Measurements from ENCODE around the gene LMTK3. TPM values are rescaled to one million over a fixed set of nuclear protein-coding genes. Genes with fewer than 3 reads are reported as not detected.

Gene LMTK3
- polyA plus RNA-seq, 3 donors = 1.8 to 3.8 (median 3.6) TPM

GRCh38 chr19:48512504-48513288 is 1.1 kb upstream of the LMTK3 start:
- no peak for DNase-seq (ENCODE audit: extremely low read depth in 1 of 11, low read depth in 9 of 11, low spot score in 4 of 11)

- DNase-seq (ENCODE audit: extremely low read depth in 1 of 11, low read depth in 9 of 11, low spot score in 4 of 11) = no peak
Observed at GRCh38 chr19:48511321-48511731, 309 bp downstream of the LMTK3 start.

DNA sequence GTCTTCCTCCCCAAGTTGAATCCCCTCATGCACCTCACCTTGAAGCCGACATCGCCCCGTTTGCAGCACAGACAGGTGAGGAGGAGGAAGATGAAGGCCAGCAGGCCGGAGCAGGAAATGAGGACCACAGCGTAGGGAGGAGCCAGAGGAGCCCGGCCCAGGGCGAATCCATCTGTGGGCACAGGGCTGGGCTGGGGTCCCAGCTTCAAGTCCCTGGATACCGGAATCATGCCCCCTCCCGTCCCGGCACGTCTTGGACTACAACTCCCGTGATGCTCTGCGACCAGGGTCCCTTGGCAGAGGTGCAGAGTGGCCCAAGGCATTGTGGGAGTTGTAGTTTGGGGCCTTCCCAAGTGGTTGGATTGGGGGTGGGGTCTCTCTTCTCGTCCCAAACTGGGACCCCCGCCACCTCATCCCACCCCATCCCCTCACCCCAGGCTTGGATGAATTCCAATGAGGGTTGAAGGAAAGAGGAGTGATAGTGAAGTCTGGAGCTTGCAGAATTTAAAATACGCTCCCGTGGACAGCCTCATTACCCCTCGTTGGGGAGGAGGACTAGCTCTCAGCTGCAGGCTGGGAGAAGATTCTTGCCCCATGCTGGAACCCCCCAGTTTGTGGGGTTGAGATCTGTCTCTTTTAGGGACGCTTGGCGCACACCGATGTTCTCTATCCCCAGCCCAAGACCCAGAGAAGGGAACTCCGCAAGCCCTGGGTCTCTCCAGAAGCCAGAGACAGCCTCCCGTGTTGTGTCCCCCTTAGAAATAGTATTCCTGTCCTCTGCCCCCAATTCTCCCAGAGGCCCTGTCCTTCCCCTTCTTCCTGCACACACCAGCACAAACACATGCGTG is 990 bp downstream of the LMTK3 start:
- DNase-seq (ENCODE audit: extremely low read depth in 1 of 11, low read depth in 9 of 11, low spot score in 4 of 11) = no peak

GRCh38 chr19:48509467-48510194 is 2.0 kb downstream of the LMTK3 start:
- no peak for DNase-seq (ENCODE audit: extremely low read depth in 1 of 11, low read depth in 9 of 11, low spot score in 4 of 11)

- DNase-seq (ENCODE audit: extremely low read depth in 1 of 11, low read depth in 9 of 11, low spot score in 4 of 11) = no peak
Observed at GRCh38 chr19:48508729-48509411, 2.8 kb downstream of the LMTK3 start.

DNA sequence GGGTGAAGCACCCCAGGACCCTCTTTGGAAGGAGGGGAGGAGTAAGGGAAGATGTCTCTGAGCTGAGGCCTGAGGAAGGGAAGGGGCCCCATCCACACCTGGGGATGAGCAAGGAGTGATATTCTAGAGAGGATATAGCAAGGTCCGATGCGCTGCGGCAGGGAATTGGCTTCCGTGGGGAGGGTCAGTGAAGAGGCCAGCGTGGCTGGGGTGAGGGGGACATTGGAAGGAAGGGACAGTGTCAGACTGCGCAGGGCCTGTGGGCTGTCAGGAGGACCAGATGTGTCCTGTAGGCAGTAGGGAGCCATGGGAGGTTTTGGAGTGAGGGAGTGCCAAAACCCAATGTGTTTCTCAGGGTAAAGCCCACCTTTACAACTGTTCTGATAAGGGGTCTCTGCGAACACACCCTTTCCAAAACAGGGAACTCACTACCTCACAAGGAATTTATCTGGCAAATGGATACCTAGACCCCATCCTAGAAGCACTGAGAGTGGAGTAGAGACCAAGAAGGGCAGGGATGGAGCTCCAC is 3.7 kb downstream of the LMTK3 start:
- no peak for DNase-seq (ENCODE audit: extremely low read depth in 1 of 11, low read depth in 9 of 11, low spot score in 4 of 11)

DNA sequence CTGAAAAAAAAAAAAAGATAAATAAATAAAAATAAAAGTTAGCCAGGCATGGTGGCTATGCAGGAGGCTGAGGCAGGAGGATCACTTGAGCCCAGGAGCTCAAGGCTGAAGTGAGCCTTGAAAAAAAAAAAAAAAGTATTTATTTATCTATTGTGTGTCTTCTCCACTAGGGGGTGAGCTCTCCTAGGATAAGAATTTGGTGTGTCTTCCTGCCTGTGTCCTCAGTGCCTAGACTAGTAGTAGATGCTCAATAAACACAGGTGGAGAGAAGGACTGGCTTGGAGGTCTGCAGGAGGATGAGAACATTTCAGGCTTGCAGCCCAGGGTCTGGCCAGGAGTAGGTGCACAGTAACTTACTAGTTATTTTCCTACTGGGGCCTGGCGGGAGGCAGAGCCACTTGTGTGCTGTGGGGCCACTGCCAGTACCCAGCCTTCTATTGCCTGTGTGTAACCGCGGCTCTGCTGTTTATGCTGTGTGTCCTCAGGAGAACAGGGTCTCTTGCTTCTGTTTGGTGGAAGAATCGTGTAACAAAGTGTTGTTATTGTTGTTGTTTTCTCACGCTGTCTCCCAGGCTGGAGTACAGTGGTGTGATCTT is 5.4 kb downstream of the LMTK3 start:
- DNase-seq (ENCODE audit: extremely low read depth in 1 of 11, low read depth in 9 of 11, low spot score in 4 of 11) = no peak

- DNase-seq (ENCODE audit: extremely low read depth in 1 of 11, low read depth in 9 of 11, low spot score in 4 of 11) = no peak
Observed at GRCh38 chr19:48502350-48503018, 9.2 kb downstream of the LMTK3 start.

DNA sequence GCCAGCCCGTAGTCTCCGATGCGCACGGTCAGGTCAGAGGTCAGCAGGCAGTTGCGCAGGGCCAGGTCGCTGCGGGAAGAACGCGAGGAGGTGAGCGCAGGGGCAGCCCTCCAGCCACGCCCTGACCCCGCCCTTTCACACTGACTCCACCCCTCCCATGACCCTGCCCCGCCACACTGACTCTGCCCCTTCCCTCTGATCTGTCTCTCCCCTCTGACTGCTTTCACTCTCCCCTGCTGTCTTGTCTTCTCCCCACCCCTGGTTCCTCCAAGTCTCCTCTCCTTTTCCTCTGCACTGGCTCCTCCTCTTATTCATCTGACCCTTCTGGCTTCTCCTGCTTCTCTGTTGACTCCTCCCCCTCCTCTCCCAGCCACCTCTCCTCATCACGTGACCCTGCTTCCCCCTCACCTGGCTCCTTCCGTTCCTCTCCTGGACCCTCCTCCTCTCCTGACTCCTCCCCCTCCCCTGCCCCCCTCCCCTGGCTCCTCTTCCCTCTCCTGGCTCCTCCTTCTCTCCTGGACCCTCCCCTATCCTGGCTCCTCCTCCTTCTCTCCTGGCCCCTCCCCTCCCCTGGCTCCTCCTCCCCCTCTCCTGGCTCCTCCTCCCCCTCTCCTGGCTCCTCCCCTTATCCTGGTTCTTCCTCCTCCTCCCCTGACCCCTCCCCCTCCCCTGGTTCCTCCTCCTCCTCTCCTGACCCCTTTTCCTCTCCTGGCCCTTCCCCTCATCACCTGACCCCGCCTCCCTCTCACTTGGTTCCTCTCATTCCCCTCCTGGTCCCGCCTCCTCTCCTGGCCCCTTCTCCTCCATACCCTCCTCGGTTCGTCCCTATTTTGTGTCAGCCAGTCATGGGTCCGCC is 9.9 kb downstream of the LMTK3 start:
- peak in 9 of 11 donors; percentile 64 to 93 (median 80) for DNase-seq (ENCODE audit: extremely low read depth in 1 of 11, low read depth in 9 of 11, low spot score in 4 of 11)

DNA sequence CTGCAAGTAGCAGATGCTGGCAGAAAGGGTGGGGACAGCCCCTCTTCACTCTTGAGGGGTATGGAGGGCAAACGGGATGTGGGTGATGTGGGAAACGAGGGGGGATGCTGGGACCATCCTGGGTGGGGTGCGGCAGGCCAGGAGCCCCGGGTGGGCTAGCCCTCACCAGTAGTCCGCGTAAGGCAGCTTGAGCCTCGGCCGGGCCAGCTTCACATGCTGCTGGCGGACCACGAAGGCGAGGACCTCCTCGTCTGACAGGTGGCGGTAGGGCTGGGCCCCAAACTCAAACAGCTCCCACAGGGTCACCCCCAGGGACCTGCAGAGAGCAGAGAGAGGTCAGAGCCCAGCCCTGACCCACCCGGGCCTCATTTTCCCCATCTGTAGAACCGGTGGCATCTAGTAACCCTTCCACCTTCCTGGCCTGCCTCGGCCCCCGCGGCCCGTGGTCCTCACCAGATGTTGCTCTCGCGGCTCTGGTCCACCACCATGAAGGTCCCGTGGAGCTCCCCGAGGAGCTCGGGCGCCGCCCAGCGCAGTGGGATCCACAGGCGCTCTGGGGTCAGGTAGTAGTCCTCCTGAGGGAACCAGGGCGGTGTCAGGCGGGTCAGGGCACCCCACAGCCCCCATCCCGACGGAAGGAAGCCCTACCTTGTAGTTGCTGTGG is 10.7 kb downstream of the LMTK3 start:
- DNase-seq (ENCODE audit: extremely low read depth in 1 of 11, low read depth in 9 of 11, low spot score in 4 of 11) = no peak

DNA sequence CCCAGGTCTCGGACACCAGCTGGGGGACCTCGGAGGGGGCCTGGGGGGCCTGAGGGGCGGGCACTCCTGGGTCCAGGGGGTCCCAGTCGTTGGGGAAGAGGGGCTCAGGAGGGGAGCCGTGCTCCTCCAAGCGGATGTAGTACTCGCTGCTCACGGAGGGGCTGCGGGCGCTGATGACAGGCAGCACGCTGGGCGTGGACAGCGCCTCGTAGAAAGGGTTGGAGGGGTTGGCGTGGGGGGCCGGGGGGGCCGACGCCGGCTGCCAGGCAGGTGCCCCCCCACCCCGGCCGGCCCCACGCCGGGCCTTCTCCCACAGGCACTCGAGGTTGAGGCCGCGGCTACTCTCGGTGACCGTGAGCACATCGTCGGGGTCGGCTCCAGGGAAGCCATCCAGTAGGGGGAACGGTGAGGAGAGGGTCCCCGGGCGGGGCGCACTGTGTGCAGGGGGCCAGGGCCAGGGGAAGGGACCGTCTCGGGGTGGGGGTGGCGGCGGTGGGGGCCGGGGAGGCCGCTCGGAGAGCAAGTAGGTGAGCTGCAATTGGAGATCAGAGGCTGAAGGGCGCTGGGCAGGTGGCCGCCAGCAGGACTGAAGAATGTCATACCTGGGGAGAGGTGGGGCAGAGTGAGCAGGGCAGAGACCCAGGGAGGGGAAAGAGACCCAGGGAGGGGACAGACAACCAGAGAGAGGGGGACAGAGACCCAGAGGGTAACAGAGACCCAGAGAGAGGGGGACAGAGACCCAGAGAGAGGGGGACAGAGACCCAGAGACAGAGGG is 12.1 kb downstream of the LMTK3 start:
- no peak for DNase-seq (ENCODE audit: extremely low read depth in 1 of 11, low read depth in 9 of 11, low spot score in 4 of 11)

- DNase-seq (ENCODE audit: extremely low read depth in 1 of 11, low read depth in 9 of 11, low spot score in 4 of 11) = no peak
Observed at GRCh38 chr19:48498595-48499311, 12.9 kb downstream of the LMTK3 start.

- DNase-seq (ENCODE audit: extremely low read depth in 1 of 11, low read depth in 9 of 11, low spot score in 4 of 11) = no peak
Observed at GRCh38 chr19:48497728-48498594, 13.7 kb downstream of the LMTK3 start.

DNA sequence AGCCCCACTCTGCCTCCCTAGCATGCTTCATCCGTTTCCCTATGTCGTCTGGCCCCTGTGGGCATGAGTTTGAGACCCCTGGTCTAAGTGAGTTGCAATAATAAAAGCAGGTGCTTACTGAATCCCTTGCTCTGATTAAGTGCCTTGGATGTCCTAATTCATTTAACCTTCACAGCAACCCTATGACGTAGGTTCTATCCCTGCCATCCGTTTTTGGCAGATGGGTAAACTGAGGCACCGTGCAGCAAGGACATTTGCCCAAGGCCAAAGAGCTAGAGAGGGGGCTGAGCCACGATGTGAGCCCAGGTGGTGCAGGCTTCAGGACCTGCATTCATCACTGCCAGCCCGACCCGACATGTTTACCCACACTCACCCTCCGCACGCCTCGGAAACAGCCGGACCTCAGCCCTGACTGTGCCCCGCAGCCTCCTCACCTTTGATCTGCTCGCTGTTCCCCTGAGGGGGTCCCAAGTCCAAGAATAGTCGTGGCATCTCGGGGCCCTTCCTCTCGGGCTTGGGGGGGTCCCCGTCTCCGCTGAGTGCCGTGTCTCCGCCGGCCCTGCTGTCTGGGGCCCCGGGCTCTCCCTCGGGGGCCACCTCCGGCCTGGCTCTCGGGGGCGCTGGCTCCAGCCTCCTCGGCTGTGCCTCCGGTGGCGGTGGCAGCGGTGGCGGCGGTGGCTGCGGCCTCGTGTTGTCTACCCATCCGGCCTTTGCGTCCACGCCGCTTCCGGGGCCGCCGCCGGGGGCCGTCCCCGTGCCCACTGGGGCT is 14.5 kb downstream of the LMTK3 start:
- no peak for DNase-seq (ENCODE audit: extremely low read depth in 1 of 11, low read depth in 9 of 11, low spot score in 4 of 11)

Measured in renal cortex interstitium (tissue), 11 donors.